K562 (cell line): Measurements from ENCODE around the gene SYVN1. TPM values are rescaled to one million over a fixed set of nuclear protein-coding genes. Genes with fewer than 3 reads are reported as not detected.
A peak's percentile ranks its signal among the peaks of the same experiment; 100 is the strongest.

ENCODE experiments used
- ETS2 ChIP-seq: IDR thresholded peaks from 2 replicates; pipeline ENCODE4 v1.6.1; 2016; ENCODE audit warnings: borderline replicate concordance, missing genetic modification characterization, mild to moderate bottlenecking, moderate library complexity, missing compliant biosample characterization; ENCODE audit not compliant: poor library complexity, severe bottlenecking
- HDAC3 ChIP-seq: fragments of 450-650 bp; IDR thresholded peaks from 2 replicates; pipeline ENCODE4 v1.6.1; 2018; ENCODE audit warnings: borderline replicate concordance, mild to moderate bottlenecking, moderate library complexity; ENCODE audit not compliant: partially characterized antibody
- NR2C1 ChIP-seq, 2 experiments: fragments of 450-650 bp; IDR thresholded peaks; 2 replicates each; pipeline ENCODE4 v1.6.1; 2017; ENCODE audit warnings: mild to moderate bottlenecking in 2 of 2, antibody characterized with exemption in 1 of 2, inconsistent platforms in 1 of 2, missing compliant biosample characterization in 1 of 2, missing genetic modification characterization in 1 of 2
- ZNF140 ChIP-seq: fragments of 250-450 bp; sonication (Bioruptor Pico); IDR thresholded peaks from 2 replicates; pipeline ENCODE4 v1.8.0; 2021; ENCODE audit warnings: moderate library complexity, mild to moderate bottlenecking, inconsistent platforms
- polyA plus RNA-seq, 8 experiments: library from polyadenylated mRNA; depleted of rRNA in 4 of 8; stranded (reverse) in 5 of 8; unstranded in 3 of 8; fragments of >200 nt; fragmentation: Nextera tagmentation in 2 of 8; fragmentation: Illumina TruSeq in 1 of 8; extraction: Ambion mirVana in 2 of 8; extraction: Trizol in 1 of 8; gene quantifications; 2 replicates each; pipeline versions ENCODE4 v1.2.1 to v1.2.3, GENCODE V29; 2011 to 2014; ENCODE audit warnings: inconsistent platforms in 1 of 8, missing spikeins in 1 of 8
- total RNA-seq, 7 experiments: library from RNA; depleted of rRNA in 6 of 7; stranded (reverse); fragments of >200 nt in 6 of 7; fragmentation: Illumina TruSeq in 2 of 7; extraction: Trizol in 2 of 7; gene quantifications; 2 replicates each; pipeline versions ENCODE4 v1.2.1 to v1.2.3, GENCODE V29; 2011 to 2021; ENCODE audit warnings: low replicate concordance in 1 of 7
- TF ChIP-seq, protein P1 (sequence below): fragments of 250-450 bp; sonication (Bioruptor Pico); IDR thresholded peaks from 2 replicates; pipeline ENCODE4 v1.4.0; 2020; ENCODE audit warnings: mild to moderate bottlenecking, moderate library complexity, borderline replicate concordance
- TF ChIP-seq, protein P2 (sequence below): fragments of 200-800 bp; sonication (Bioruptor generic); IDR thresholded peaks from 2 replicates; pipeline ENCODE4 v1.6.1; 2016; ENCODE audit warnings: missing genetic modification characterization, missing compliant biosample characterization
- TF ChIP-seq, protein P3 (sequence below), 2 experiments: fragments of 450-650 bp in 1 of 2; IDR thresholded peaks; 2 replicates each; pipeline ENCODE4 v1.6.1; 2011 to 2017; ENCODE audit warnings: low read depth in 2 of 2, antibody characterized with exemption in 1 of 2, borderline replicate concordance in 1 of 2, low read length in 1 of 2, mild to moderate bottlenecking in 1 of 2, mixed read lengths in 1 of 2; ENCODE audit not compliant: control insufficient read depth in 1 of 2
- TF ChIP-seq, protein P4 (sequence below): sonication (generic); formaldehyde crosslinking; IDR thresholded peaks from 2 replicates; pipeline ENCODE4 v1.8.1; 2023; ENCODE audit warnings: mild to moderate bottlenecking, missing genetic modification reagents

The SYVN1 gene
- total and polyA plus RNA-seq, 9 of the 15 experiments (the other 6 are each of a cell fraction or from before 2014, with no cell fraction given): 0.41 to 47.4 (median 9.9) TPM

- TF ChIP-seq, protein P1, sequence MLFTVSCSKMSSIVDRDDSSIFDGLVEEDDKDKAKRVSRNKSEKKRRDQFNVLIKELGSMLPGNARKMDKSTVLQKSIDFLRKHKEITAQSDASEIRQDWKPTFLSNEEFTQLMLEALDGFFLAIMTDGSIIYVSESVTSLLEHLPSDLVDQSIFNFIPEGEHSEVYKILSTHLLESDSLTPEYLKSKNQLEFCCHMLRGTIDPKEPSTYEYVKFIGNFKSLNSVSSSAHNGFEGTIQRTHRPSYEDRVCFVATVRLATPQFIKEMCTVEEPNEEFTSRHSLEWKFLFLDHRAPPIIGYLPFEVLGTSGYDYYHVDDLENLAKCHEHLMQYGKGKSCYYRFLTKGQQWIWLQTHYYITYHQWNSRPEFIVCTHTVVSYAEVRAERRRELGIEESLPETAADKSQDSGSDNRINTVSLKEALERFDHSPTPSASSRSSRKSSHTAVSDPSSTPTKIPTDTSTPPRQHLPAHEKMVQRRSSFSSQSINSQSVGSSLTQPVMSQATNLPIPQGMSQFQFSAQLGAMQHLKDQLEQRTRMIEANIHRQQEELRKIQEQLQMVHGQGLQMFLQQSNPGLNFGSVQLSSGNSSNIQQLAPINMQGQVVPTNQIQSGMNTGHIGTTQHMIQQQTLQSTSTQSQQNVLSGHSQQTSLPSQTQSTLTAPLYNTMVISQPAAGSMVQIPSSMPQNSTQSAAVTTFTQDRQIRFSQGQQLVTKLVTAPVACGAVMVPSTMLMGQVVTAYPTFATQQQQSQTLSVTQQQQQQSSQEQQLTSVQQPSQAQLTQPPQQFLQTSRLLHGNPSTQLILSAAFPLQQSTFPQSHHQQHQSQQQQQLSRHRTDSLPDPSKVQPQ (CRISPR knock-in tag): no peak
- TF ChIP-seq NR2C1 (IDR thresholded peaks at IDR 0.05) (peak; percentile 97), NR2C1 (tag; IDR thresholded peaks at IDR 0.05) (peak; percentile 97), ZNF140 (CRISPR knock-in tag) (no peak), ETS2 (tag) (peak; percentile 49), HDAC3 (peak; percentile 57)
- TF ChIP-seq, protein P2, sequence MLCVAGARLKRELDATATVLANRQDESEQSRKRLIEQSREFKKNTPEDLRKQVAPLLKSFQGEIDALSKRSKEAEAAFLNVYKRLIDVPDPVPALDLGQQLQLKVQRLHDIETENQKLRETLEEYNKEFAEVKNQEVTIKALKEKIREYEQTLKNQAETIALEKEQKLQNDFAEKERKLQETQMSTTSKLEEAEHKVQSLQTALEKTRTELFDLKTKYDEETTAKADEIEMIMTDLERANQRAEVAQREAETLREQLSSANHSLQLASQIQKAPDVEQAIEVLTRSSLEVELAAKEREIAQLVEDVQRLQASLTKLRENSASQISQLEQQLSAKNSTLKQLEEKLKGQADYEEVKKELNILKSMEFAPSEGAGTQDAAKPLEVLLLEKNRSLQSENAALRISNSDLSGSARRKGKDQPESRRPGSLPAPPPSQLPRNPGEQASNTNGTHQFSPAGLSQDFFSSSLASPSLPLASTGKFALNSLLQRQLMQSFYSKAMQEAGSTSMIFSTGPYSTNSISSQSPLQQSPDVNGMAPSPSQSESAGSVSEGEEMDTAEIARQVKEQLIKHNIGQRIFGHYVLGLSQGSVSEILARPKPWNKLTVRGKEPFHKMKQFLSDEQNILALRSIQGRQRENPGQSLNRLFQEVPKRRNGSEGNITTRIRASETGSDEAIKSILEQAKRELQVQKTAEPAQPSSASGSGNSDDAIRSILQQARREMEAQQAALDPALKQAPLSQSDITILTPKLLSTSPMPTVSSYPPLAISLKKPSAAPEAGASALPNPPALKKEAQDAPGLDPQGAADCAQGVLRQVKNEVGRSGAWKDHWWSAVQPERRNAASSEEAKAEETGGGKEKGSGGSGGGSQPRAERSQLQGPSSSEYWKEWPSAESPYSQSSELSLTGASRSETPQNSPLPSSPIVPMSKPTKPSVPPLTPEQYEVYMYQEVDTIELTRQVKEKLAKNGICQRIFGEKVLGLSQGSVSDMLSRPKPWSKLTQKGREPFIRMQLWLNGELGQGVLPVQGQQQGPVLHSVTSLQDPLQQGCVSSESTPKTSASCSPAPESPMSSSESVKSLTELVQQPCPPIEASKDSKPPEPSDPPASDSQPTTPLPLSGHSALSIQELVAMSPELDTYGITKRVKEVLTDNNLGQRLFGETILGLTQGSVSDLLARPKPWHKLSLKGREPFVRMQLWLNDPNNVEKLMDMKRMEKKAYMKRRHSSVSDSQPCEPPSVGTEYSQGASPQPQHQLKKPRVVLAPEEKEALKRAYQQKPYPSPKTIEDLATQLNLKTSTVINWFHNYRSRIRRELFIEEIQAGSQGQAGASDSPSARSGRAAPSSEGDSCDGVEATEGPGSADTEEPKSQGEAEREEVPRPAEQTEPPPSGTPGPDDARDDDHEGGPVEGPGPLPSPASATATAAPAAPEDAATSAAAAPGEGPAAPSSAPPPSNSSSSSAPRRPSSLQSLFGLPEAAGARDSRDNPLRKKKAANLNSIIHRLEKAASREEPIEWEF (CRISPR knock-in tag): no peak
- TF ChIP-seq, protein P3, sequence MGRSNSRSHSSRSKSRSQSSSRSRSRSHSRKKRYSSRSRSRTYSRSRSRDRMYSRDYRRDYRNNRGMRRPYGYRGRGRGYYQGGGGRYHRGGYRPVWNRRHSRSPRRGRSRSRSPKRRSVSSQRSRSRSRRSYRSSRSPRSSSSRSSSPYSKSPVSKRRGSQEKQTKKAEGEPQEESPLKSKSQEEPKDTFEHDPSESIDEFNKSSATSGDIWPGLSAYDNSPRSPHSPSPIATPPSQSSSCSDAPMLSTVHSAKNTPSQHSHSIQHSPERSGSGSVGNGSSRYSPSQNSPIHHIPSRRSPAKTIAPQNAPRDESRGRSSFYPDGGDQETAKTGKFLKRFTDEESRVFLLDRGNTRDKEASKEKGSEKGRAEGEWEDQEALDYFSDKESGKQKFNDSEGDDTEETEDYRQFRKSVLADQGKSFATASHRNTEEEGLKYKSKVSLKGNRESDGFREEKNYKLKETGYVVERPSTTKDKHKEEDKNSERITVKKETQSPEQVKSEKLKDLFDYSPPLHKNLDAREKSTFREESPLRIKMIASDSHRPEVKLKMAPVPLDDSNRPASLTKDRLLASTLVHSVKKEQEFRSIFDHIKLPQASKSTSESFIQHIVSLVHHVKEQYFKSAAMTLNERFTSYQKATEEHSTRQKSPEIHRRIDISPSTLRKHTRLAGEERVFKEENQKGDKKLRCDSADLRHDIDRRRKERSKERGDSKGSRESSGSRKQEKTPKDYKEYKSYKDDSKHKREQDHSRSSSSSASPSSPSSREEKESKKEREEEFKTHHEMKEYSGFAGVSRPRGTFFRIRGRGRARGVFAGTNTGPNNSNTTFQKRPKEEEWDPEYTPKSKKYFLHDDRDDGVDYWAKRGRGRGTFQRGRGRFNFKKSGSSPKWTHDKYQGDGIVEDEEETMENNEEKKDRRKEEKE (IDR thresholded peaks at IDR 0.05; ENCODE audit: borderline replicate concordance in 1 of 2, control insufficient read depth in 1 of 2, low read depth in 2 of 2, low read length in 1 of 2): peak in 1 of 2 experiments; percentile 98; a peak in 2 of 4 replicates
- TF ChIP-seq, protein P4, sequence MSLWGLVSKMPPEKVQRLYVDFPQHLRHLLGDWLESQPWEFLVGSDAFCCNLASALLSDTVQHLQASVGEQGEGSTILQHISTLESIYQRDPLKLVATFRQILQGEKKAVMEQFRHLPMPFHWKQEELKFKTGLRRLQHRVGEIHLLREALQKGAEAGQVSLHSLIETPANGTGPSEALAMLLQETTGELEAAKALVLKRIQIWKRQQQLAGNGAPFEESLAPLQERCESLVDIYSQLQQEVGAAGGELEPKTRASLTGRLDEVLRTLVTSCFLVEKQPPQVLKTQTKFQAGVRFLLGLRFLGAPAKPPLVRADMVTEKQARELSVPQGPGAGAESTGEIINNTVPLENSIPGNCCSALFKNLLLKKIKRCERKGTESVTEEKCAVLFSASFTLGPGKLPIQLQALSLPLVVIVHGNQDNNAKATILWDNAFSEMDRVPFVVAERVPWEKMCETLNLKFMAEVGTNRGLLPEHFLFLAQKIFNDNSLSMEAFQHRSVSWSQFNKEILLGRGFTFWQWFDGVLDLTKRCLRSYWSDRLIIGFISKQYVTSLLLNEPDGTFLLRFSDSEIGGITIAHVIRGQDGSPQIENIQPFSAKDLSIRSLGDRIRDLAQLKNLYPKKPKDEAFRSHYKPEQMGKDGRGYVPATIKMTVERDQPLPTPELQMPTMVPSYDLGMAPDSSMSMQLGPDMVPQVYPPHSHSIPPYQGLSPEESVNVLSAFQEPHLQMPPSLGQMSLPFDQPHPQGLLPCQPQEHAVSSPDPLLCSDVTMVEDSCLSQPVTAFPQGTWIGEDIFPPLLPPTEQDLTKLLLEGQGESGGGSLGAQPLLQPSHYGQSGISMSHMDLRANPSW (CRISPR knock-in tag): no peak
Measured at GRCh38 chr11:65095974-65096806, 38.1 kb downstream of the SYVN1 start, which contains the start of gene VPS51 (continued).
